ENCODE data around the gene GLIPR2. TPM values are rescaled to one million over a fixed set of nuclear protein-coding genes. Genes with fewer than 3 reads are reported as not detected.

Gene GLIPR2
- polyA plus RNA-seq, 3 donors, result 213 to 528 (median 520) TPM

GRCh38 chr9:36144309-36145232 is 8.0 kb downstream of the GLIPR2 start:
- peaks cover 96% of the 10 kb centered on the region for H3K79me2 ChIP-seq (ENCODE audit: insufficient read depth, low read length)
- Mint-ChIP-seq H3K27me3 (ENCODE audit: low read depth in 3 of 3) (peaks cover 0 to 3% (median 0%) of the 10 kb centered on the region in 3 donors), H3K27ac (peak overlapping the region; percentile 95 to 98 (median 98)), H3K4me1 (peaks cover 99% of the 10 kb centered on the region), H3K9me3 (peaks cover 0 to 3% (median 0%) of the 10 kb centered on the region in 7 donors), H3K4me3 (peak overlapping the region; percentile 48 to 81), H3K36me3 (peaks cover 67 to 90% of the 10 kb centered on the region in 2 donors)
- peak overlapping the region; percentile 60 for H3K4me2 ChIP-seq (replicated peaks; ENCODE audit: extremely low read depth, low read length, poor library complexity, severe bottlenecking)
- H3K9ac ChIP-seq (ENCODE audit: insufficient read depth, low read length, poor library complexity, severe bottlenecking), result peak overlapping the region; percentile 0
- peaks cover 60% of the 10 kb centered on the region for H4K20me1 ChIP-seq (ENCODE audit: insufficient read depth, low read length)
- intact Hi-C loops (cut with micrococcal nuclease), result no loop called here
- peaks cover 100% of the 10 kb centered on the region in 2 donors for H3K4me1 ChIP-seq (ENCODE audit: control insufficient read depth in 1 of 2, insufficient read depth in 2 of 2, low read length in 2 of 2)
- no peaks in the 10 kb centered on the region for H3K27me3 ChIP-seq (ENCODE audit: control insufficient read depth in 2 of 2, insufficient read depth in 2 of 2, low read length in 2 of 2)
- WGBS (ENCODE audit: insufficient coverage), result 35% methylated on average over 9 of the region's 12 CpGs
- H2AFZ ChIP-seq (ENCODE audit: insufficient read depth, low read depth, low read length, poor library complexity, severe bottlenecking), result no peak overlapping the region
- H3K9me3 ChIP-seq (replicated peaks in 1 of 2; ENCODE audit: control insufficient read depth in 1 of 2, insufficient read depth in 1 of 2, low read length in 2 of 2), result peaks cover 0 to 3% of the 10 kb centered on the region in 2 donors
- peak overlapping the region in 2 of 3 experiments; percentile 4 to 48 for H3K4me3 ChIP-seq (replicated peaks in 1 of 3; ENCODE audit: low read depth in 2 of 3, low read length in 3 of 3)
- peaks cover 29 to 61% of the 10 kb centered on the region in 2 donors for H3K36me3 ChIP-seq (replicated peaks in 1 of 2; ENCODE audit: control insufficient read depth in 1 of 2, insufficient read depth in 2 of 2, low read length in 2 of 2)
- peak overlapping the region; percentile 93 to 99 for H3K27ac ChIP-seq (ENCODE audit: low read depth in 1 of 2, low read length in 2 of 2)
- no peak for TF ChIP-seq CTCF (IDR thresholded peaks at IDR 0.05)
- peak in 1 of 3 donors; percentile 65 for DNase-seq

DNA sequence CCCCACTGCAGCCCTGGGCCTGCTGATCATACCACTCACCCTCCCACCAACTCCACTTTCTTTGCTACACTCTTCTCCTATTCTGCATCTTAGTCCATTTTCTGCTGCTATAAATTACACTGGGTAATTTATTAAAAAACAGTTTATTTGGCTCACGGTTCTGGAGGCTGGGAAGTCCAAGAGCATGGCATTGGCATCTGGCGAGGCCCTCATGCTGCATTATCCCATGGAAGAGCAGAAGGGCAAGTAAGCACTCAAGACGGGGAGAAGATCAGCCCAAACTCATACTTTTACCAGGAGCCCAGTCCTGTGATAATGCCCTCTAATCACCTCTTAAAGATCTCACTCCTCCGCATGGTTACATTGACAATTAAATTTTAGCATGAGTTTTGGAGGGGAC is 9.4 kb downstream of the GLIPR2 start:
- peaks cover 0 to 3% (median 0%) of the 10 kb centered on the region in 3 donors for H3K27me3 Mint-ChIP-seq (ENCODE audit: low read depth in 3 of 3)
- H3K9ac ChIP-seq (ENCODE audit: insufficient read depth, low read length, poor library complexity, severe bottlenecking), result no peak overlapping the region
- peaks cover 36 to 71% of the 10 kb centered on the region in 2 donors for H3K36me3 ChIP-seq (replicated peaks in 1 of 2; ENCODE audit: control insufficient read depth in 1 of 2, insufficient read depth in 2 of 2, low read length in 2 of 2)
- intact Hi-C loops (cut with micrococcal nuclease), result no loop called here
- WGBS (ENCODE audit: insufficient coverage), result 100% methylated on average over 1 of the region's 4 CpGs
- peaks cover 82% of the 10 kb centered on the region for H3K79me2 ChIP-seq (ENCODE audit: insufficient read depth, low read length)
- no peaks in the 10 kb centered on the region for H3K27me3 ChIP-seq (ENCODE audit: control insufficient read depth in 2 of 2, insufficient read depth in 2 of 2, low read length in 2 of 2)
- H3K27ac ChIP-seq (ENCODE audit: low read depth in 1 of 2, low read length in 2 of 2), result peak overlapping the region in 1 of 2 donors; percentile 99
- peaks cover 0 to 3% of the 10 kb centered on the region in 2 donors for H3K9me3 ChIP-seq (replicated peaks in 1 of 2; ENCODE audit: control insufficient read depth in 1 of 2, insufficient read depth in 1 of 2, low read length in 2 of 2)
- H3K4me3 ChIP-seq (replicated peaks in 1 of 3; ENCODE audit: low read depth in 2 of 3, low read length in 3 of 3), result peak overlapping the region in 1 of 3 experiments; percentile 48
- no peak overlapping the region for H2AFZ ChIP-seq (ENCODE audit: insufficient read depth, low read depth, low read length, poor library complexity, severe bottlenecking)
- peak overlapping the region in 5 of 7 donors; percentile 27 to 100 (median 98) for H3K27ac Mint-ChIP-seq
- H3K4me1 ChIP-seq (ENCODE audit: control insufficient read depth in 1 of 2, insufficient read depth in 2 of 2, low read length in 2 of 2), result peaks cover 100% of the 10 kb centered on the region in 2 donors
- H3K4me1 Mint-ChIP-seq, result peaks cover 99% of the 10 kb centered on the region
- peaks cover 0 to 3% (median 0%) of the 10 kb centered on the region in 7 donors for H3K9me3 Mint-ChIP-seq
- peaks cover 73 to 93% of the 10 kb centered on the region in 2 donors for H3K36me3 Mint-ChIP-seq
- H4K20me1 ChIP-seq (ENCODE audit: insufficient read depth, low read length), result peaks cover 60% of the 10 kb centered on the region
- no peak for TF ChIP-seq CTCF (IDR thresholded peaks at IDR 0.05)
- DNase-seq, result no peak
- H3K4me3 Mint-ChIP-seq, result peak overlapping the region in 1 of 2 donors; percentile 28
- no peak overlapping the region for H3K4me2 ChIP-seq (replicated peaks; ENCODE audit: extremely low read depth, low read length, poor library complexity, severe bottlenecking)
